GM19328 (cell line): ENCODE measurements around the gene ADGRA1.

Experiments
- ATAC-seq: cut with Tn5 transposase; IDR thresholded peaks from one replicate; pipeline ENCODE4 v1.9.1; 2021; ENCODE audit warnings: mild to moderate bottlenecking, moderate library complexity; ENCODE audit not compliant: unreplicated experiment

Gene ADGRA1

GRCh38 chr10:133072720-133073390 is 14.9 kb upstream of the ADGRA1 start:
- no peak for ATAC-seq

GRCh38 chr10:133075346-133076137 is 12.2 kb upstream of the ADGRA1 start:
- ATAC-seq, result no peak

- ATAC-seq, result no peak
Measured at GRCh38 chr10:133076274-133077038, 11.3 kb upstream of the ADGRA1 start.

GRCh38 chr10:133079836-133080682 is 7.7 kb upstream of the ADGRA1 start:
- no peak for ATAC-seq

GRCh38 chr10:133080683-133081040 is 7.1 kb upstream of the ADGRA1 start:
- no peak for ATAC-seq

GRCh38 chr10:133081636-133082035 is 6.1 kb upstream of the ADGRA1 start:
- ATAC-seq, result no peak

- ATAC-seq, result no peak
Measured at GRCh38 chr10:133082685-133083421, 4.9 kb upstream of the ADGRA1 start.

- no peak for ATAC-seq
Measured at GRCh38 chr10:133083422-133084100, 4.2 kb upstream of the ADGRA1 start.

- no peak for ATAC-seq
Measured at GRCh38 chr10:133084491-133084890, 3.2 kb upstream of the ADGRA1 start.

GRCh38 chr10:133085251-133086125 is 2.2 kb upstream of the ADGRA1 start:
- no peak for ATAC-seq

GRCh38 chr10:133086247-133086646 is 1.5 kb upstream of the ADGRA1 start:
- no peak for ATAC-seq

- ATAC-seq, result no peak
Measured at GRCh38 chr10:133087045-133087678, 562 bp upstream of the ADGRA1 start.

GRCh38 chr10:133088179-133088955 is 643 bp downstream of the ADGRA1 start:
- no peak for ATAC-seq

- ATAC-seq, result no peak
Measured at GRCh38 chr10:133088956-133089800, 1.5 kb downstream of the ADGRA1 start.

GRCh38 chr10:133090101-133090500 is 2.4 kb downstream of the ADGRA1 start:
- ATAC-seq, result no peak

GRCh38 chr10:133090654-133091053 is 2.9 kb downstream of the ADGRA1 start:
- ATAC-seq, result no peak
